Calu3 (cell line): ENCODE measurements around the gene DGCR2. TPM values are rescaled to one million over a fixed set of nuclear protein-coding genes. Genes with fewer than 3 reads are reported as not detected.

Experiments used
- BruUV-seq: library from RNA; stranded (reverse); fragments of 400-500 nt; replicated peaks from 2 replicates; lab custom pipeline; 2021; lab: Mats Ljungman, UMichigan
- CTCF ChIA-PET: fragments of 300-600 bp; sonication (Branson Sonifier 250); formaldehyde crosslinking; loops from one replicate; lab custom pipeline; 2022; ENCODE audit warnings: antibody characterized with exemption; lab: Charles Lee
- DNase-seq: peaks from one replicate; pipeline ENCODE4 v3.0.0; 2022
- H3K27ac Mint-ChIP-seq: one replicate; pipeline ENCODE4 v1.8.0; 2022; ENCODE audit warnings: mixed read lengths; ENCODE audit not compliant: unreplicated experiment
- H3K27me3 Mint-ChIP-seq: one replicate; pipeline ENCODE4 v1.8.0; 2022; ENCODE audit warnings: mixed read lengths; ENCODE audit not compliant: unreplicated experiment
- H3K36me3 Mint-ChIP-seq: one replicate; pipeline ENCODE4 v1.8.0; 2022; ENCODE audit warnings: mild to moderate bottlenecking, moderate library complexity, mixed read lengths; ENCODE audit not compliant: insufficient read depth, unreplicated experiment
- H3K4me1 Mint-ChIP-seq: one replicate; pipeline ENCODE4 v1.8.0; 2022; ENCODE audit warnings: mild to moderate bottlenecking, low read depth, mixed read lengths; ENCODE audit not compliant: unreplicated experiment
- H3K4me3 Mint-ChIP-seq: one replicate; pipeline ENCODE4 v1.8.0; 2022; ENCODE audit warnings: mild to moderate bottlenecking, low read depth, moderate library complexity, mixed read lengths; ENCODE audit not compliant: unreplicated experiment
- H3K9me3 Mint-ChIP-seq: one replicate; pipeline ENCODE4 v1.8.0; 2022; ENCODE audit warnings: low read depth, mixed read lengths; ENCODE audit not compliant: unreplicated experiment
- intact Hi-C: fragments of 100-400 bp; cut with micrococcal nuclease; formaldehyde crosslinking; loops from one replicate; pipeline ENCODE4 v1.10.0; 2022; ENCODE audit not compliant: unreplicated experiment
- total RNA-seq: library from RNA; stranded (reverse); gene quantifications from 2 replicates; pipeline ENCODE4 v1.2.3, GENCODE V29; 2022
- TF ChIP-seq, protein P1 (sequence below): fragments of 200-600 bp; IDR thresholded peaks from one replicate; pipeline ENCODE4 v1.8.0; 2022; ENCODE audit warnings: antibody characterized with exemption; ENCODE audit not compliant: unreplicated experiment

DGCR2 gene
- total RNA-seq, 1 experiment from 2014 or later = 76.4 TPM

DNA sequence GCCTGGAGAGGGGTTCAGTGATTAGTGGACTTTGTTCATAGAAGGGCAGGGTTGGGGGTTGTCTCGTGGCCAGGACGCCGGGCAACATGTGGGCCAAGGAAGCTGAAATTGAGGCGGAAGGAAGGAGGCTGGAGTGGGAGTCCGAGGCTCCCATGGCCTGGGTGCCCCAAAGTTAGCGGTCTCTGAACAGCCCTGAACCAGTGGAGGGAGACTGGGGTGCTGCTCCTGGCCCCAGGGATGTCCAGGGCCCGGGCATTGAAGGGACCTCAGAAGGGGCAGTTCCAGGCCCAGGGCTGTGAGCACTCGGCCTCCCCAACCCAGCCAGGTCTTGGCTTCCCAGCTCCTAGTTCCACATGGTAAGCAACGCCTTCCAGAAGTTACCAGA, 126.9 kb downstream of the DGCR2 start:
- Mint-ChIP-seq H3K27ac (no peak overlapping the region), H3K27me3 (peaks cover 24% of the 10 kb centered on the region), H3K9me3 (no peaks in the 10 kb centered on the region), H3K4me3 (no peak overlapping the region), H3K4me1 (peaks cover 9% of the 10 kb centered on the region), H3K36me3 (no peaks in the 10 kb centered on the region)
- TF ChIP-seq, protein P1, sequence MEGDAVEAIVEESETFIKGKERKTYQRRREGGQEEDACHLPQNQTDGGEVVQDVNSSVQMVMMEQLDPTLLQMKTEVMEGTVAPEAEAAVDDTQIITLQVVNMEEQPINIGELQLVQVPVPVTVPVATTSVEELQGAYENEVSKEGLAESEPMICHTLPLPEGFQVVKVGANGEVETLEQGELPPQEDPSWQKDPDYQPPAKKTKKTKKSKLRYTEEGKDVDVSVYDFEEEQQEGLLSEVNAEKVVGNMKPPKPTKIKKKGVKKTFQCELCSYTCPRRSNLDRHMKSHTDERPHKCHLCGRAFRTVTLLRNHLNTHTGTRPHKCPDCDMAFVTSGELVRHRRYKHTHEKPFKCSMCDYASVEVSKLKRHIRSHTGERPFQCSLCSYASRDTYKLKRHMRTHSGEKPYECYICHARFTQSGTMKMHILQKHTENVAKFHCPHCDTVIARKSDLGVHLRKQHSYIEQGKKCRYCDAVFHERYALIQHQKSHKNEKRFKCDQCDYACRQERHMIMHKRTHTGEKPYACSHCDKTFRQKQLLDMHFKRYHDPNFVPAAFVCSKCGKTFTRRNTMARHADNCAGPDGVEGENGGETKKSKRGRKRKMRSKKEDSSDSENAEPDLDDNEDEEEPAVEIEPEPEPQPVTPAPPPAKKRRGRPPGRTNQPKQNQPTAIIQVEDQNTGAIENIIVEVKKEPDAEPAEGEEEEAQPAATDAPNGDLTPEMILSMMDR = no peak
- no peak for DNase-seq
- CTCF ChIA-PET = no interaction called here
- no TSS peak for BruUV-seq
- intact Hi-C loops = no loop called here

DNA sequence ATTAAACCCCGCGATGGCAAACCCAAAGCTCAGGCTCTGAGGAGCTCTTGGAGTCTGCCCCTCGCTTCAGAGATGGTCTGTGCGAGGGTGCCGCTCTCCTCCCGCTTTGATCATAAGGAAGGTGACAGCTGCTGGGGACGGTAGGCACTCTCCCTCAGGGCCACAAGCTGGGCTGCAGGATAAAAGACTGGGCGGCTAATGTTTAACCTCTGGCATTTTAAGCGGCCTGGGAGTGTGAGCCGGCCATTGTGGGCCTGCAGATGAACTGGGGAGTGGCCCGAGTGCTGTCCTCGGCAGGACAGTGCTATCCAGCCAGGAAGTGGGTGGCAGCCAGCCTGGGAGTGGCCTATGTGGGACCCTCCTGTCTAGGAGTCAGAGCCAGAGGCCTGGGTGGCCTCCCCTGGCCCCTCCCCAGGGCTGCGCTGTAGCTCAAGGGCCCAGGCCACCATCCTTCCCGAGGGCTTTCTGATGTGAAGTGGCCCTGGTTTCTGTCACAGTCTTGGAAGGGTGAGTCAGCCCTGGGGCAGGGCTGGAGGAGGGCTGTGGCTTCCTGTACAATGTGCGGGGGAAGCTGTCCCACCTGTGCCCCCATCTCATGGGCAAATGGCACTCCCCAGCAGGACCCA, 127.4 kb downstream of the DGCR2 start:
- CTCF ChIA-PET = no interaction called here
- Mint-ChIP-seq H3K4me1 (peaks cover 9% of the 10 kb centered on the region), H3K27me3 (peaks cover 24% of the 10 kb centered on the region)

DNA sequence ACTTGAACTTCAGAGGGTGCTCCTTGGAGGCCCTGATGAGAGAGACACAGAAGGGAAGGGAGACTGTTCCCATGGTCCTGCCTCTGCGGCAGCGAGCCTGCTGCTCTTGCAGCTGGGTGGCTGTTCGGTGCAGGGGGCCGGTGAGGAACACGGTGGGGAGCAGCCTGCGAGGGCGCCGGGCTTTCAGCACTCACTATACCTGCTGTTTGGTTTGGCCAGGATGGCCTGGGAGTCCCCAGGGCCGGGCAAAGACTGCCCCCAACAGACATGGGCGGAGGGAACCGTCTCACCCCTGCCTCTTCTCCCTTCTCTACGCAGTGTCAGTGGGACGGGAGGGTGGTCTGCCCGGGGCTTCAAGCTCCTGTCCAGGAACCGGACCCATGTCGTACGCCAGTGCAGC, 128.2 kb downstream of the DGCR2 start:
- Mint-ChIP-seq H3K36me3 (no peaks in the 10 kb centered on the region), H3K4me1 (peaks cover 9% of the 10 kb centered on the region), H3K9me3 (no peaks in the 10 kb centered on the region), H3K27me3 (peaks cover 24% of the 10 kb centered on the region), H3K4me3 (no peak overlapping the region), H3K27ac (no peak overlapping the region)
- no peak for DNase-seq
- CTCF ChIA-PET = no interaction called here
- intact Hi-C loops = no loop called here
- TF ChIP-seq, protein P1 = no peak
- no TSS peak for BruUV-seq

More for the DNA sequence above, 127.4 kb downstream of the DGCR2 start:
- intact Hi-C loops = no loop called here
- Mint-ChIP-seq H3K4me3 (no peak overlapping the region), H3K9me3 (no peaks in the 10 kb centered on the region), H3K27ac (no peak overlapping the region), H3K36me3 (no peaks in the 10 kb centered on the region)
- BruUV-seq = no TSS peak
- TF ChIP-seq, protein P1 = no peak
- peak; percentile 41 for DNase-seq

DNA sequence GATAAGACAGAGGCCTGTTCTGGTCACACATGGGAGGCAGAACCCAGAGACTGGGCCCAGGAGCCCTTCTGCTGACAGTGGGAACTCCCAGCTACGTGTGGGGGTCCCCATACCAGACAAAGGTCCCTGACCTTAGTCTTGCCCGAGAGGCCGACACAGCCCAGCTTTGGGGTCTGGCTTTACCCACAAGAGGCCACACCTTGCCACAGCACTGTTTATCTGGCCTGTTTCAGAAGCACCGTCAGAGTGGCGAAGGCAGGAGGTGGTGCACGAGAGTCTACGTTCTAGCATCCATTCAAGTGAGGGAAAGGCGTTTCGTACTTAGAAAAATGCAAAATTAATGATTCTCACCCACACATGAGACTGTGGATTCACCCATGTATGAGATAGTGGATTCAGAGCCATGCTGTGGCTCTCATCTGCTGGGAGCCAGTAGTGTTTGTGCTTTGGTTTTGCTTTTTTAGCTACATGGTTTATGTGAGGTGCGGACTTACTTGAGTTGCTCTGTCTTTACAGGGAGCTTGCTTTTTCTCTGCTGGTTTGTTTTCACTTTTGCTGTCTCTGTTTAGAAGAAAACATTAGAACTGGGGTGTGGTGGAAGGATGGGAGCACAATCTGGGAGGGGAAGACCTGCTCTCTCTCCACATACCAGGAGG, 129.5 kb downstream of the DGCR2 start:
- H3K36me3 Mint-ChIP-seq = no peaks in the 10 kb centered on the region
- DNase-seq = no peak
- TF ChIP-seq, protein P1 = no peak
- H3K4me3 Mint-ChIP-seq = no peak overlapping the region
- H3K27me3 Mint-ChIP-seq = peaks cover 21% of the 10 kb centered on the region
- no TSS peak for BruUV-seq
- H3K27ac Mint-ChIP-seq = no peak overlapping the region
- H3K4me1 Mint-ChIP-seq = peaks cover 9% of the 10 kb centered on the region
- CTCF ChIA-PET = no interaction called here
- no peaks in the 10 kb centered on the region for H3K9me3 Mint-ChIP-seq
- intact Hi-C loops = no loop called here
